B cell (primary cell): ENCODE data around the gene SMAGP. TPM values are rescaled to one million over a fixed set of nuclear protein-coding genes. Genes with fewer than 3 reads are reported as not detected.

Source experiments
- ATAC-seq: fragments of 200-7000 bp; cut with Tn5 transposase; one replicate; pipeline ENCODE4 v1.10.0; 2021; ENCODE audit warnings: low read depth, mild to moderate bottlenecking, moderate number of reproducible peaks, moderate library complexity
- CTCF ChIA-PET: fragments of 350-600 bp; sonication (Branson Sonifier 250); formaldehyde crosslinking; loops from one replicate; lab custom pipeline; 2021; ENCODE audit warnings: antibody characterized with exemption, inconsistent platforms; lab: Charles Lee
- POLR2A ChIA-PET: fragments of 350-600 bp; sonication (Branson Sonifier 250); formaldehyde crosslinking; loops from one replicate; lab custom pipeline; 2021; ENCODE audit warnings: antibody characterized with exemption; lab: Charles Lee
- DNase-seq: peaks from one replicate; pipeline ENCODE4 v3.0.0; 2013
- H2AFZ ChIP-seq: 2 replicates; pipeline ENCODE4 v1.6.1; 2012; ENCODE audit warnings: mild to moderate bottlenecking, low read depth, low read length; ENCODE audit not compliant: insufficient read depth, poor library complexity, severe bottlenecking
- H3K27ac ChIP-seq, 2 donors: 1 replicate in 1 of 2; 2 replicates in 1 of 2; pipeline ENCODE4 v1.5.1; 2012 to 2013; ENCODE audit warnings: low read length in 2 of 2, mild to moderate bottlenecking in 2 of 2, moderate library complexity in 1 of 2
- H3K27me3 ChIP-seq, 4 experiments: fragments of 200-600 bp in 1 of 4; sonication (generic) in 1 of 4; replicated peaks in 1 of 4; 1 replicate in 2 of 4; 2 replicates in 2 of 4; pipeline versions ENCODE4 v1.6.1 to v1.7.0; 2013 to 2016; ENCODE audit warnings: low read length in 3 of 4, mild to moderate bottlenecking in 2 of 4, mixed read lengths in 1 of 4, moderate library complexity in 1 of 4; ENCODE audit not compliant: insufficient read depth in 4 of 4, control insufficient read depth in 3 of 4; ENCODE audit errors: control extremely low read depth in 1 of 4
- H3K36me3 ChIP-seq, 2 experiments: replicated peaks in 1 of 2; 1 replicate in 1 of 2; 2 replicates in 1 of 2; pipeline versions ENCODE4 v1.6.1 to v1.7.1; 2013; ENCODE audit warnings: low read length in 1 of 2; ENCODE audit not compliant: insufficient read depth in 2 of 2, control insufficient read depth in 1 of 2; ENCODE audit errors: control extremely low read depth in 1 of 2, extremely low read depth in 1 of 2
- H3K4me1 ChIP-seq, 2 donors: fragments of 200-600 bp in 1 of 2; sonication (generic) in 1 of 2; 1 replicate in 1 of 2; 2 replicates in 1 of 2; pipeline versions ENCODE4 v1.5.1 to v1.6.1; 2013 to 2017; ENCODE audit warnings: low read length in 2 of 2; ENCODE audit not compliant: control insufficient read depth in 2 of 2, insufficient read depth in 2 of 2
- H3K4me2 ChIP-seq: replicated peaks from 2 replicates; pipeline ENCODE3; 2012; ENCODE audit warnings: mild to moderate bottlenecking, low read depth, low read length; ENCODE audit not compliant: poor library complexity, severe bottlenecking
- H3K4me3 ChIP-seq, 5 experiments: fragments of 200-600 bp in 1 of 5; sonication (generic) in 1 of 5; 1 replicate in 3 of 5; 2 replicates in 2 of 5; pipeline versions ENCODE4 v1.5.1 to v1.7.0; 2011 to 2016; ENCODE audit warnings: low read length in 4 of 5, mild to moderate bottlenecking in 4 of 5, low read depth in 2 of 5, control low read depth in 1 of 5, moderate library complexity in 1 of 5; ENCODE audit not compliant: insufficient read depth in 1 of 5; ENCODE audit errors: control extremely low read depth in 1 of 5, extremely low read depth in 1 of 5
- H3K79me2 ChIP-seq: fragments of 200-600 bp; sonication (generic); one replicate; pipeline ENCODE4 v1.6.0; 2016; ENCODE audit warnings: low read length; ENCODE audit not compliant: control insufficient read depth, insufficient read depth
- H3K9ac ChIP-seq: fragments of 200-600 bp; sonication (generic); 2 replicates; pipeline ENCODE4 v1.6.1; 2017; ENCODE audit warnings: mild to moderate bottlenecking, low read length, moderate library complexity
- H3K9me3 ChIP-seq, 3 donors: one replicate each; pipeline versions ENCODE4 v1.6.1 to v1.7.1; 2013; ENCODE audit warnings: low read length in 2 of 3; ENCODE audit not compliant: control insufficient read depth in 2 of 3, insufficient read depth in 1 of 3; ENCODE audit errors: control extremely low read depth in 1 of 3
- H4K20me1 ChIP-seq: 2 replicates; pipeline ENCODE4 v1.6.0; 2012; ENCODE audit warnings: mild to moderate bottlenecking, low read length; ENCODE audit not compliant: insufficient read depth, control insufficient read depth, poor library complexity, severe bottlenecking
- H3K27ac Mint-ChIP-seq: one replicate; pipeline ENCODE4 v1.8.0; 2021; ENCODE audit warnings: mixed read lengths
- H3K27me3 Mint-ChIP-seq: one replicate; pipeline ENCODE4 v1.8.0; 2021; ENCODE audit warnings: mixed read lengths
- H3K4me1 Mint-ChIP-seq: one replicate; pipeline ENCODE4 v1.8.0; 2021; ENCODE audit warnings: mixed read lengths
- H3K4me3 Mint-ChIP-seq: one replicate; pipeline ENCODE4 v1.8.0; 2021; ENCODE audit warnings: mixed read lengths
- H3K9me3 Mint-ChIP-seq: one replicate; pipeline ENCODE4 v1.8.0; 2022; ENCODE audit warnings: mixed read lengths; ENCODE audit not compliant: insufficient read depth
- CTCF ChIP-seq: fragments of 200-600 bp; IDR thresholded peaks from one replicate; pipeline ENCODE4 v1.8.0; 2022; ENCODE audit warnings: antibody characterized with exemption, mild to moderate bottlenecking
- EZH2 ChIP-seq: IDR thresholded peaks from 2 replicates; pipeline ENCODE4 v1.6.1; 2012; ENCODE audit warnings: borderline replicate concordance, low read depth, mild to moderate bottlenecking, moderate library complexity, low read length; ENCODE audit not compliant: insufficient read depth, poor library complexity, severe bottlenecking
- WGBS: methylation state at CpG from one replicate; pipeline ENCODE4 v1.1.5; 2013; ENCODE audit warnings: missing lambda C conversion rate; ENCODE audit not compliant: insufficient coverage; 5-methylcytosine and 5-hydroxymethylcytosine counted together
- intact Hi-C: fragments of 100-400 bp; cut with micrococcal nuclease; formaldehyde crosslinking; loops from one replicate; pipeline ENCODE4 v1.10.0; 2022
- polyA plus RNA-seq: library from polyadenylated mRNA; depleted of rRNA; stranded (reverse); fragments of >200 nt; gene quantifications from 2 replicates; pipeline ENCODE4 v1.2.3, GENCODE V29; 2012
- total RNA-seq, 2 donors: library from RNA; stranded (reverse); fragments of 120-200 nt in 1 of 2; gene quantifications; 1 replicate in 1 of 2; 2 replicates in 1 of 2; pipeline versions ENCODE4 v1.2.3 to v1.2.4, GENCODE V29; 2013 to 2022

The SMAGP gene
- total and polyA plus RNA-seq, 2 donors (not counting 1 experiment from before 2014, with no cell fraction given) = 10.4 to 21.6 TPM

DNA sequence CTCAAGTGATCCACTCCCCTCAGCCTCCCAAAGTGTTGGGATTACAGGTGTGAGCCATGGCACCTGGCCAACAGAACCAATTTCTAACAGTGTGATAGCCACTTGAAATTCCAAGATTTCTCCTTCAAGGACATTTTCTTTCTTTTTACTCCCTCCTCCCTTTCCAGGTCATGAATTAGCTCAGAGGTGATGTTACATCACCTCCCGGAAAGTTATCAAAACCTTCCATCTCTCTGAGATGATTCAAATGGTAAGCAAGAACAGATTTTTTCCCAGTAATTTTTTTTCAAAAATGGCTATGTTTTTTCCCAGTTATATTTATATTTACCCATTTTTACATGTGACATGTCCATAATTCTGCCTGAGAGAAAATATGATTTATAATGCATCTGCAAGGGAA is 15.6 kb upstream of the SMAGP start:
- DNase-seq = no peak
- no peak for TF ChIP-seq EZH2
- no peak for TF ChIP-seq CTCF
- Mint-ChIP-seq H3K4me1 (peaks cover 5% of the 10 kb centered on the region), H3K9me3 (no peaks in the 10 kb centered on the region), H3K27ac (no peak overlapping the region), H3K27me3 (no peaks in the 10 kb centered on the region), H3K4me3 (no peak overlapping the region)
- Histone ChIP-seq H3K4me1 (no peaks in the 10 kb centered on the region), H3K36me3 (peaks cover 16 to 52% of the 10 kb centered on the region in 2 experiments), H3K27ac (no peak overlapping the region), H3K9ac (no peak overlapping the region), H4K20me1 (no peaks in the 10 kb centered on the region), H2AFZ (no peak overlapping the region), H3K4me3 (no peak overlapping the region), H3K4me2 (no peak overlapping the region), H3K79me2 (no peaks in the 10 kb centered on the region), H3K9me3 (no peaks in the 10 kb centered on the region), H3K27me3 (no peaks in the 10 kb centered on the region)
- POLR2A ChIA-PET = no interaction called here
- WGBS = no CpG with 5 or more reads among the region's 1 CpG
- intact Hi-C loops = no loop called here
- no peak for ATAC-seq
- CTCF ChIA-PET = interaction anchor here (1.3 kb wide), 1 partner anchor 55 kb away, joined by 4 read pairs; no protein-coding TSS in a partner anchor

DNA sequence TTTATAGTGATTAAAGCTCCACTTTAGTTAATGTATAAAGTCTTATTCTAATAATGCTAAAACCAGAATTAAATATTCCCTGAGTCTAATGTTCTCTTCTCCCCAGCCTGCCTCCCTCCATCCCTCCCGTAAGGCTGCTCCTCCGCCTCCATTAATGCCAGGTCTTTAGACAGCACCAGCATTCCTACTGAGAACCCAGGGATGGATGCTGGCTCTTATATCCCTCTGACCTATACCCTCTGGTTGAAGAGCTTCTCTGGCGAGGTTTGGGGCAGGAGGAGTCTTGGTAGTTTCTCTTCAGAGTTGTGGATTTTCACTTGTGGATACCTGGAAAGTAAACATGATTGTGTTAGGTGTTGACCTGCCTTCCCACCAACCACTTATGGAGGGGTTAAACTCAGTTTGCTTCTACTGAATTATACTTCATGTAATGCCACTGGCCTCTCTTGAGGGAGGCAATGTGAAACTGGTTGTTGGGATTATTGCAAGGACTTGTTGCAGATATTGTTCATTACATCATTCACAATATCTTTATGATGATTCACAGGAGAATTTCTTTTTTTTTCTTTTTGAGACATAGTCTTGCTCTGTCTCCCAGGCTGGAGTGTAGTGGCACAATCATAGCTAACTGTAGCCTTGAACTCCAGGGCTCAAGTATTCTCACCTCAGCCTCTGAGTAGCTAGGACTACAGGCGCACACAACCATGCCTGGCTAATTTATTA is 11.1 kb upstream of the SMAGP start:
- CTCF ChIA-PET = interaction anchor here (0.9 kb wide), 1 partner anchor 37 kb away, joined by 3 read pairs; no protein-coding TSS in a partner anchor
- no peaks in the 10 kb centered on the region for H3K9me3 ChIP-seq
- Mint-ChIP-seq H3K4me1 (peaks cover 9% of the 10 kb centered on the region), H3K4me3 (no peak overlapping the region), H3K9me3 (no peaks in the 10 kb centered on the region), H3K27ac (no peak overlapping the region), H3K27me3 (no peaks in the 10 kb centered on the region)
- no peak overlapping the region for H3K27ac ChIP-seq
- H3K4me1 ChIP-seq = no peaks in the 10 kb centered on the region
- intact Hi-C loops = no loop called here
- H3K79me2 ChIP-seq = no peaks in the 10 kb centered on the region
- H3K27me3 ChIP-seq = no peaks in the 10 kb centered on the region
- no peaks in the 10 kb centered on the region for H4K20me1 ChIP-seq
- no peak overlapping the region for H3K4me2 ChIP-seq
- ATAC-seq = no peak
- H3K9ac ChIP-seq = no peak overlapping the region
- no peak overlapping the region for H2AFZ ChIP-seq
- DNase-seq = no peak
- no peak for TF ChIP-seq CTCF
- no peak for TF ChIP-seq EZH2
- WGBS = 93% methylated on average over 2 of the region's 4 CpGs
- H3K36me3 ChIP-seq = peaks cover 15 to 30% of the 10 kb centered on the region in 2 experiments
- H3K4me3 ChIP-seq = no peak overlapping the region
- POLR2A ChIA-PET = no interaction called here
